ENCODE results near the gene LRRC26. TPM values are rescaled to one million over a fixed set of nuclear protein-coding genes. Genes with fewer than 3 reads are reported as not detected.

The LRRC26 gene
- total and polyA plus RNA-seq, 2 of the 13 experiments (the other 11 are each of a cell fraction or from before 2014, with no cell fraction given): not detected

DNA sequence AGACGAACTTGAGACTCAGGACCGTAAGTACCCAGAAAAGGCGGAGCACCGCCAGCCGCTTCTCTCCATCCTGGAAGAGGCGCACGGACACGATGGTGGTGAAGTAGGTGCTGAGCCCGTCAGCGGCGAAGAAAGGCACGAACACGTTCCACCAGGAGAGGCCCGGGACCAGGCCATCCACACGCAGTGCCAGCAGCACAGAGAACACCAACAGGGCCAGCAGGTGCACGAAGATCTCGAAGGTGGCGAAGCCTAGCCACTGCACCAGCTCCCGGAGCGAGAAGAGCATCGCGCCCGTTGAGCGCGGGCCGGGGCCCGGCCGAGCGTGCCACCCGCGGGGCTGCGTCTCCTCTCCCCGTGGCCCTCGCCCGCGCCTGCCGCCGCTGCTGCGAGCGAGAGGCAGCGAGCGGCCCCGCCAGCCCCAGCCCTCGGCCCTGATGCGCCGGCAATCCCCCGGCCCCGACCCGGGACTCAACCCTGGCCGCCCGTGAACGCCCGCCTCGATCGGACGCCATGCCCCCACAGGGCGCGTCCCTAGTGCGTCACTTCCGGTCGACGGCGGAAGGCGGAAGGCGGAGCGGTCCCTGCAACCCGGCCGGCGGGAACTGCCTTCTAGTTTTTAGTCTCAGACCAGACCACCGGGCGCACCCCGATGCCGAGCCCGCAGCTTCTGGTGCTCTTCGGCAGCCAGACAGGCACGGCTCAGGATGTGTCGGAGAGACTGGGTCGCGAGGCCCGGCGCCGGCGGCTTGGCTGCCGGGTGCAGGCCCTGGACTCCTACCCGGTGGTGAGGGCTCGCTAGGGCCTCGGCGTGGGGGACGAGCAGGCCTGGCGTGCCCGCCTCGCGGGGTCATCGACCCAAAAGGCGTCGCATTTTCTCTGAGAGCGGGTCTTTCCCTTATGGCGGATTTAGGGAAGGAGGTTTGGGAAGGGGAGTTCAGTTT, 35.5 kb upstream of the LRRC26 start, which contains the start of the genes NDOR1 and TMEM203 (continued):
- TF ChIP-seq, protein P1, sequence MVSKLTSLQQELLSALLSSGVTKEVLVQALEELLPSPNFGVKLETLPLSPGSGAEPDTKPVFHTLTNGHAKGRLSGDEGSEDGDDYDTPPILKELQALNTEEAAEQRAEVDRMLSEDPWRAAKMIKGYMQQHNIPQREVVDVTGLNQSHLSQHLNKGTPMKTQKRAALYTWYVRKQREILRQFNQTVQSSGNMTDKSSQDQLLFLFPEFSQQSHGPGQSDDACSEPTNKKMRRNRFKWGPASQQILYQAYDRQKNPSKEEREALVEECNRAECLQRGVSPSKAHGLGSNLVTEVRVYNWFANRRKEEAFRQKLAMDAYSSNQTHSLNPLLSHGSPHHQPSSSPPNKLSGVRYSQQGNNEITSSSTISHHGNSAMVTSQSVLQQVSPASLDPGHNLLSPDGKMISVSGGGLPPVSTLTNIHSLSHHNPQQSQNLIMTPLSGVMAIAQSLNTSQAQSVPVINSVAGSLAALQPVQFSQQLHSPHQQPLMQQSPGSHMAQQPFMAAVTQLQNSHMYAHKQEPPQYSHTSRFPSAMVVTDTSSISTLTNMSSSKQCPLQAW (CRISPR knock-in tag; IDR thresholded peaks at IDR 0.05): peak; percentile 83
- TF ChIP-seq KLF12 (CRISPR knock-in tag; IDR thresholded peaks at IDR 0.05; ENCODE audit: borderline replicate concordance) (peak; percentile 55; the same call in 1 of the 2 replicates), ZNF234 (CRISPR knock-in tag; conservative IDR thresholded peaks at IDR 0.05) (0 out of 2 replicates have a peak, but pooled peaks have one; percentile 41), BCL6 (CRISPR knock-in tag; IDR thresholded peaks at IDR 0.05) (0 out of 2 replicates have a peak, but pooled peaks have one; percentile 23), CEBPB (IDR thresholded peaks at IDR 0.05; ENCODE audit: borderline replicate concordance, low read depth, low read length) (no peak), KDM2A (CRISPR knock-in tag; IDR thresholded peaks at IDR 0.05; ENCODE audit: borderline replicate concordance, low read depth) (peak; percentile 94; the same call in 1 of the 2 replicates), MIER3 (CRISPR knock-in tag; IDR thresholded peaks at IDR 0.05; ENCODE audit: borderline replicate concordance) (peak; percentile 48; the same call in 1 of the 2 replicates), UBTF (CRISPR knock-in tag; IDR thresholded peaks at IDR 0.05) (peak; percentile 73), TFDP2 (CRISPR knock-in tag; IDR thresholded peaks at IDR 0.05) (peak; percentile 95), ZNF572 (CRISPR knock-in tag; IDR thresholded peaks at IDR 0.05) (no peak), SOX5 (CRISPR knock-in tag; IDR thresholded peaks at IDR 0.05; ENCODE audit: borderline replicate concordance) (0 out of 2 replicates have a peak, but pooled peaks have one; percentile 19), MBNL3 (CRISPR knock-in tag; conservative IDR thresholded peaks at IDR 0.05) (no peak), IRX3 (CRISPR knock-in tag; IDR thresholded peaks at IDR 0.05; ENCODE audit: borderline replicate concordance, low read depth) (0 out of 2 replicates have a peak, but pooled peaks have one; percentile 31), ZNF577 (CRISPR knock-in tag; IDR thresholded peaks at IDR 0.05; ENCODE audit: borderline replicate concordance, low read depth) (no peak), ZNF513 (CRISPR knock-in tag; conservative IDR thresholded peaks at IDR 0.05) (no peak; the same call in 1 of the 2 replicates), ARID2 (CRISPR knock-in tag; IDR thresholded peaks at IDR 0.05; ENCODE audit: borderline replicate concordance) (no peak), SSRP1 (CRISPR knock-in tag; IDR thresholded peaks at IDR 0.05) (no peak), ZSCAN22 (CRISPR knock-in tag; IDR thresholded peaks at IDR 0.05) (no peak), ASH2L (IDR thresholded peaks at IDR 0.05; ENCODE audit: insufficient read length, low read depth, low read length) (peak; percentile 70)
- TF ChIP-seq, protein P2, sequence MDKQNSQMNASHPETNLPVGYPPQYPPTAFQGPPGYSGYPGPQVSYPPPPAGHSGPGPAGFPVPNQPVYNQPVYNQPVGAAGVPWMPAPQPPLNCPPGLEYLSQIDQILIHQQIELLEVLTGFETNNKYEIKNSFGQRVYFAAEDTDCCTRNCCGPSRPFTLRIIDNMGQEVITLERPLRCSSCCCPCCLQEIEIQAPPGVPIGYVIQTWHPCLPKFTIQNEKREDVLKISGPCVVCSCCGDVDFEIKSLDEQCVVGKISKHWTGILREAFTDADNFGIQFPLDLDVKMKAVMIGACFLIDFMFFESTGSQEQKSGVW (CRISPR knock-in tag; IDR thresholded peaks at IDR 0.05; ENCODE audit: borderline replicate concordance): no peak

All from HepG2 (cell line).